ENCODE data around the gene NUP93.

The NUP93 gene

GRCh38 chr16:56838622-56839337, 108.9 kb downstream of the NUP93 start:
- no peaks in the 10 kb centered on the region for H3K9me3 ChIP-seq (ENCODE audit: insufficient read depth, low read length)
- DNase-seq (ENCODE audit: low read depth, low spot score) = no peak
- peaks cover 86% of the 10 kb centered on the region for H3K36me3 ChIP-seq (ENCODE audit: insufficient read depth, insufficient read length, low read length)
- no peak overlapping the region for H3K4me3 ChIP-seq (ENCODE audit: insufficient read length, low read depth)
- H3K4me1 ChIP-seq (ENCODE audit: insufficient read depth, insufficient read length) = no peaks in the 10 kb centered on the region
- TF ChIP-seq YY1 (IDR thresholded peaks at IDR 0.05; ENCODE audit: insufficient read depth, insufficient read length) (no peak), ZNF274 (IDR thresholded peaks at IDR 0.05; ENCODE audit: low read depth, low read length) (no peak), SUZ12 (IDR thresholded peaks at IDR 0.05; ENCODE audit: extremely low read depth, insufficient read depth, insufficient read length) (no peak)
- H3K27me3 ChIP-seq (ENCODE audit: insufficient read depth, insufficient read length) = no peaks in the 10 kb centered on the region
- H3K9ac ChIP-seq (ENCODE audit: insufficient read length, low read depth) = no peak overlapping the region

DNA sequence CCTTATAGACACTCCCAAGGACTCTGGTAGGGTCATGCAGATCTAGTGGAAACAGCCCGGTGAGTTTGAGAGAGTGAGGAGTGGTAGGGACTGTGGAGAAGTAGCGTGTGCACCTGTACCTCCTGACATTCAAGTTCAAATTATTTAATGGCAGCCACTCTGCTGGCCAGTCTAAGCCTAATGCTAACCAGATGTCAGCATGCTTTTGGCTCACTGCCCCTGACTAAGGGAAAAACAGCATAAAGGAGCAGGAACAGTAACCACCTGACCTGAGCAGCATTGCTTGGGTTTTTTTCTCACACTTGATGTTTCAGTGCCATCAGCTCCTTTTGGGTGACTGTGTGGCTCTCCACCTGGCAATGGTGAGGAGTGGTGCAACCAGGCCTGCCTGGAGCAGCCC, 111.3 kb downstream of the NUP93 start:
- no peak for TF ChIP-seq ZNF274 (IDR thresholded peaks at IDR 0.05; ENCODE audit: low read depth, low read length)
- no peak for TF ChIP-seq YY1 (IDR thresholded peaks at IDR 0.05; ENCODE audit: insufficient read depth, insufficient read length)
- Histone ChIP-seq H3K27me3 (ENCODE audit: insufficient read depth, insufficient read length) (no peaks in the 10 kb centered on the region), H3K36me3 (ENCODE audit: insufficient read depth, insufficient read length, low read length) (peaks cover 91% of the 10 kb centered on the region), H3K9ac (ENCODE audit: insufficient read length, low read depth) (no peak overlapping the region), H3K4me1 (ENCODE audit: insufficient read depth, insufficient read length) (no peaks in the 10 kb centered on the region), H3K4me3 (ENCODE audit: insufficient read length, low read depth) (no peak overlapping the region), H3K9me3 (ENCODE audit: insufficient read depth, low read length) (no peaks in the 10 kb centered on the region)
- no peak for DNase-seq (ENCODE audit: low read depth, low spot score)

DNA sequence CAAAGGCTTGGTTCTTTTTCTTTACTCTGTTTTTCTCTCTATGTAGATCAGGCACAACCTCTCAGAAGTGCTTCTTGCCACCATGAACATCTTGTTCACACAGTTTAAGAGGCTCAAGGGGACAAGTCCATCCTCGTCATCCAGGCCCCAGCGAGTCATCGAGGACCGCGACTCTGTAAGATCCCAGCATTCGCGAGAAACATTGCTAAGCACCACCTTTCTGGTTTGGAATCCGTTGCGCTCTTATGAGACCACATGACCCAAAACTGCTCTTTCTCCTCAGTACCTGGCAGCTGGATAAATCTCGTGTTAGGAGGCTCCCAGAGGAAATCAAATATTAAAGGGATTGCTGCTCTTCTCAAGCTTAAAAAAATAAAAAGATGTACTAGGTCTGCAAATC, 111.7 kb downstream of the NUP93 start:
- no peaks in the 10 kb centered on the region for H3K9me3 ChIP-seq (ENCODE audit: insufficient read depth, low read length)
- TF ChIP-seq SUZ12 (IDR thresholded peaks at IDR 0.05; ENCODE audit: extremely low read depth, insufficient read depth, insufficient read length) = no peak
- no peak for TF ChIP-seq ZNF274 (IDR thresholded peaks at IDR 0.05; ENCODE audit: low read depth, low read length)
- TF ChIP-seq YY1 (IDR thresholded peaks at IDR 0.05; ENCODE audit: insufficient read depth, insufficient read length) = no peak
- DNase-seq (ENCODE audit: low read depth, low spot score) = no peak
- H3K4me3 ChIP-seq (ENCODE audit: insufficient read length, low read depth) = no peak overlapping the region
- H3K4me1 ChIP-seq (ENCODE audit: insufficient read depth, insufficient read length) = no peaks in the 10 kb centered on the region
- peaks cover 88% of the 10 kb centered on the region for H3K36me3 ChIP-seq (ENCODE audit: insufficient read depth, insufficient read length, low read length)
- no peaks in the 10 kb centered on the region for H3K27me3 ChIP-seq (ENCODE audit: insufficient read depth, insufficient read length)
- no peak overlapping the region for H3K9ac ChIP-seq (ENCODE audit: insufficient read length, low read depth)

- TF ChIP-seq YY1 (IDR thresholded peaks at IDR 0.05; ENCODE audit: insufficient read depth, insufficient read length) = no peak
- H3K9me3 ChIP-seq (ENCODE audit: insufficient read depth, low read length) = no peaks in the 10 kb centered on the region
- H3K9ac ChIP-seq (ENCODE audit: insufficient read length, low read depth) = no peak overlapping the region
- DNase-seq (ENCODE audit: low read depth, low spot score) = no peak
- H3K36me3 ChIP-seq (ENCODE audit: insufficient read depth, insufficient read length, low read length) = peaks cover 83% of the 10 kb centered on the region
- no peaks in the 10 kb centered on the region for H3K27me3 ChIP-seq (ENCODE audit: insufficient read depth, insufficient read length)
- H3K4me1 ChIP-seq (ENCODE audit: insufficient read depth, insufficient read length) = no peaks in the 10 kb centered on the region
- no peak overlapping the region for H3K4me3 ChIP-seq (ENCODE audit: insufficient read length, low read depth)
These were observed 112.2 kb downstream of the NUP93 start for GRCh38 chr16:56842133-56842532.

DNA sequence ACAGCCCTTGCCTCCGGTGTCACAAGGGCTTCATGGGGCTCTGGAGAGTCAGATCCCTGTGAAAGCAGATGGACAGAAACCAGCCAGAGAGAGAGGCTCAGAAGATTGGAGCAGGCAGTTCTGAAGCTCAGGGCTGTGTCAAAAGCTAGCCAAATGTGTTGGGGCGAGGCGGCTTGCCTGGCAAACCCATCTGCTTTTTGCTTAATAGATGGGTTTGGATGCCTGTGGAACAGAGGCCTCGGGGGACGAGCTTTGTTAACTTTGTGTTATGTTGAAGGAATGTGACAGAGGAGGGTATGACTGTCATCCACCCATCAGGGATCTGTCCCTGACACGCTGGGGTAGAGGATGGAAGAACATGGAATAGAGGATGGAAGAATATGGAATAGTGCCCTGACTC, 114.1 kb downstream of the NUP93 start:
- H3K27me3 ChIP-seq (ENCODE audit: insufficient read depth, insufficient read length) = no peaks in the 10 kb centered on the region
- peaks cover 2% of the 10 kb centered on the region for H3K4me1 ChIP-seq (ENCODE audit: insufficient read depth, insufficient read length)
- peaks cover 65% of the 10 kb centered on the region for H3K36me3 ChIP-seq (ENCODE audit: insufficient read depth, insufficient read length, low read length)
- H3K9me3 ChIP-seq (ENCODE audit: insufficient read depth, low read length) = no peaks in the 10 kb centered on the region
- H3K4me3 ChIP-seq (ENCODE audit: insufficient read length, low read depth) = no peak overlapping the region
- TF ChIP-seq YY1 (IDR thresholded peaks at IDR 0.05; ENCODE audit: insufficient read depth, insufficient read length) = no peak
- TF ChIP-seq ZNF274 (IDR thresholded peaks at IDR 0.05; ENCODE audit: low read depth, low read length) = no peak
- TF ChIP-seq SUZ12 (IDR thresholded peaks at IDR 0.05; ENCODE audit: extremely low read depth, insufficient read depth, insufficient read length) = no peak
- H3K9ac ChIP-seq (ENCODE audit: insufficient read length, low read depth) = no peak overlapping the region
- DNase-seq (ENCODE audit: low read depth, low spot score) = no peak

DNA sequence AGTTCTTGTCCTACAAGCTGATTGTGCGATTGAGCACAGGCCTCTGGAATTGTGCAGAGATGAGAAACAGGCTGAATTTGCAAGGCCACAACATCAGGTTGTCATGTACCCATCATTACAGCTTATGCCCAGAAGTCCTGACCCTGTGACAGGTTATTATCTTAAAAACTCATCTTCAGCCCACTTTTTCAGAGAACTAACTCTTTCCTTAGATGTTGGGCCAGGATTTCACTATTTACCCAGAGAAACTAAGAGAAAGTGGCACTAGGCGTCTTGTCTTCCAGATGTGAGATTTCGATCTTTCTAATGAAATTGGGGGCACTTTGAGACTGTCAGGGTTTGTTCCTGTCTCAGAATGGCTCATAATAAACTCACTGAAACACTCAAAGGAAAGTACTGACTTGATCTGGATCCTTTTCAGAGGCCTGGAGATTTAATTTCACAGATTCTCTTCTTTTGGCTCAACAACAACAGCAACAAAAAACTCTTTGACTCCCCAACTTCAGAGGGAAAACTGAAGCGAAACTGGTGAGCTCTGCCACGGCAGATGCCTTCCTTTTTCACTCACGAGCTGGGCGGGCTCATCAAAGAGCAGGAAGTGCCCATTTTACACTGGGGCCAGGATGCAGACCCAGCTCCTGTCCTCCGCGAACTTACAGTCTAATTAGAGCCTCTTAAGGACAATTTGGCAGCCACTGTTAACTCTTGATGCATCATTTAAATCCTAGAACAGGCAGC, 117.4 kb downstream of the NUP93 start:
- TF ChIP-seq ZNF274 (IDR thresholded peaks at IDR 0.05; ENCODE audit: low read depth, low read length) = no peak
- no peak for TF ChIP-seq YY1 (IDR thresholded peaks at IDR 0.05; ENCODE audit: insufficient read depth, insufficient read length)
- TF ChIP-seq SUZ12 (IDR thresholded peaks at IDR 0.05; ENCODE audit: extremely low read depth, insufficient read depth, insufficient read length) = no peak
- no peak for DNase-seq (ENCODE audit: low read depth, low spot score)
- Histone ChIP-seq H3K9ac (ENCODE audit: insufficient read length, low read depth) (no peak overlapping the region), H3K27me3 (ENCODE audit: insufficient read depth, insufficient read length) (no peaks in the 10 kb centered on the region), H3K36me3 (ENCODE audit: insufficient read depth, insufficient read length, low read length) (peaks cover 38% of the 10 kb centered on the region), H3K9me3 (ENCODE audit: insufficient read depth, low read length) (peaks cover 16% of the 10 kb centered on the region), H3K4me1 (ENCODE audit: insufficient read depth, insufficient read length) (peaks cover 13% of the 10 kb centered on the region), H3K4me3 (ENCODE audit: insufficient read length, low read depth) (no peak overlapping the region)

DNA sequence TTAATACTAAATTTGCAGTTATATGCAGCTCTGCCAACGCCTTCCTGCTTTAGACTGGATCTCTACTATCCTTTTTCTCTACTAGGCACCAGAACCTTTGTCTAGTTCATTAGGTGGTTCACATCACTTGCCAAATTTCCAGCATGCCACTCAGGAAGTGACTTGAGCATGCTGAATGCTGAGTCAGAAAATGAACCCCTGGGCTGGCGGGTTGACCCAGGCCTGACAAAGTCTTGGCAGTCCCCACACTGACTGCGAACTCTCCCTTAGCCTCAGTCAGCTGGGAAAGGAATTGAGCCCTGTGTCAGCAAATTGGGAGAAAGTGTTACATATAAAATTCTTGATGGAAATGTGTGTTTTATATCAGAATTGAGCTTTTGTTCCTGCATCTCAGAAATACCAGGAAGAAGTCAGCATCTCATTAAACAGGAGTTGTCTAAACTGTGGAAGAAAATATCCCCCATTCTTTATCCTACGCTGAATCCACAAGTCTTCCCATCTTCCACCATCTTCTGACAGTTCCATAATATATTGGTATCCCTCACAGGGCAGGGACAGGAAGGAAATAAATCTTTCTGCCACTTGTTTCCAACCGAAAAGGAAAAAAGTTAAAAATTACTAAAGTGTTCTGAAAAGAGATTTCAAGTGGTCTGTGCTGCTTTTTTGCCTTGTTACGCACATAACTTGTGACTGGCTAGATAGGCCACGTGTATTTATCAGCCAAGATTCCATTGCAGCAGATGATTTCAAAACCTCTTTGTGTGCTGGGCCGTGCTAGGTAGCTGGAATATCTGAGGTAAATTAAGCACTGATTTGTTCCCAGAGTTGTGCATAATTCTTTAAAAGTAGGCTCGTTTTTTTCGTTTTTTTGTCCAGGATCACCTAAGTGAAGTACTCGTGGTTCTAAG, 118.4 kb downstream of the NUP93 start:
- H3K4me1 ChIP-seq (ENCODE audit: insufficient read depth, insufficient read length) = peaks cover 13% of the 10 kb centered on the region
- no peak for TF ChIP-seq SUZ12 (IDR thresholded peaks at IDR 0.05; ENCODE audit: extremely low read depth, insufficient read depth, insufficient read length)
- no peak for TF ChIP-seq ZNF274 (IDR thresholded peaks at IDR 0.05; ENCODE audit: low read depth, low read length)
- no peak overlapping the region for H3K4me3 ChIP-seq (ENCODE audit: insufficient read length, low read depth)
- H3K27me3 ChIP-seq (ENCODE audit: insufficient read depth, insufficient read length) = no peaks in the 10 kb centered on the region
- DNase-seq (ENCODE audit: low read depth, low spot score) = no peak
- H3K36me3 ChIP-seq (ENCODE audit: insufficient read depth, insufficient read length, low read length) = peaks cover 29% of the 10 kb centered on the region
- no peak overlapping the region for H3K9ac ChIP-seq (ENCODE audit: insufficient read length, low read depth)
- peaks cover 16% of the 10 kb centered on the region for H3K9me3 ChIP-seq (ENCODE audit: insufficient read depth, low read length)
